ENCODE data around the gene LAMTOR4. TPM values are rescaled to one million over a fixed set of nuclear protein-coding genes. Genes with fewer than 3 reads are reported as not detected.
A peak's percentile ranks its signal among the peaks of the same experiment; 100 is the strongest.

LAMTOR4 gene
- total and polyA plus RNA-seq, 12 donors = 33.1 to 266 (median 159) TPM

- intact Hi-C loops (cut with DNase I) = no loop called here
- H3K9me3 ChIP-seq (replicated peaks in 1 of 3) = no peaks in the 10 kb centered on the region
- no peaks in the 10 kb centered on the region for H3K27me3 ChIP-seq
- DNase-seq = no peak
- H3K4me3 ChIP-seq = peak overlapping the region in 3 of 4 donors; percentile 57 to 89 (median 76)
- TF ChIP-seq CTCF (IDR thresholded peaks at IDR 0.05) (no peak), POLR2A (IDR thresholded peaks at IDR 0.05) (no peak)
- peaks cover 12 to 16% of the 10 kb centered on the region in 2 donors for H3K4me1 ChIP-seq (replicated peaks in 1 of 2)
- peak overlapping the region in 1 of 5 donors; percentile 85 for H3K27ac ChIP-seq
- H3K36me3 ChIP-seq (replicated peaks in 1 of 2) = peaks cover 0 to 5% of the 10 kb centered on the region in 2 donors
- 21 to 24% (median 22%) methylated on average over 14 to 18 of the region's 18 CpGs for WGBS, 4 donors
These were observed 30.2 kb upstream of the LAMTOR4 start for GRCh38 chr7:100118388-100119071.

GRCh38 chr7:100119072-100119969 is 29.4 kb upstream of the LAMTOR4 start, which contains the start of the genes CNPY4 and TAF6:
Gene CNPY4, plus strand, starts transcription at chr7:100119634. Its CDS starts 111 bp downstream, at chr7:100119745.
Gene TAF6, minus strand, starts transcription at chr7:100119358. Its CDS starts 5,149 bp downstream, at chr7:100114209.
- Histone ChIP-seq H3K36me3 (replicated peaks in 1 of 2) (no peaks in the 10 kb centered on the region), H3K9me3 (replicated peaks in 1 of 3) (no peaks in the 10 kb centered on the region), H3K27ac (peak within 1 kb of the TSS; percentile 60 to 94 (median 73)), H3K27me3 (no peaks in the 10 kb centered on the region), H3K4me1 (replicated peaks in 1 of 2) (peaks cover 12 to 16% of the 10 kb centered on the region in 2 donors), H3K4me3 (peak within 1 kb of the TSS; percentile 50 to 89 (median 66))
- DNase-seq = peak; percentile 95 to 98 (median 97)
- intact Hi-C loops (cut with DNase I) = no loop called here
- 0 to 1% (median 0%) methylated on average over 15 to 49 of the region's 49 CpGs for WGBS, 4 donors
- TF ChIP-seq CTCF (IDR thresholded peaks at IDR 0.05) (peak in 2 of 6 experiments; percentile 10 to 13), POLR2A (IDR thresholded peaks at IDR 0.05) (peak; percentile 52 to 77)

GRCh38 chr7:100119970-100120732 is 28.6 kb upstream of the LAMTOR4 start:
- intact Hi-C loops (cut with DNase I) = no loop called here
- peak; percentile 63 to 82 (median 72) for DNase-seq
- peak overlapping the region; percentile 16 to 76 (median 54) for H3K4me3 ChIP-seq
- H3K27me3 ChIP-seq = no peaks in the 10 kb centered on the region
- H3K4me1 ChIP-seq (replicated peaks in 1 of 2) = peaks cover 12 to 16% of the 10 kb centered on the region in 2 donors
- H3K27ac ChIP-seq = peak overlapping the region in 4 of 5 donors; percentile 60 to 94 (median 78)
- 20 to 43% (median 31%) methylated on average over 8 to 19 of the region's 19 CpGs for WGBS, 4 donors
- no peaks in the 10 kb centered on the region for H3K9me3 ChIP-seq (replicated peaks in 1 of 3)
- TF ChIP-seq POLR2A (IDR thresholded peaks at IDR 0.05) (no peak), CTCF (IDR thresholded peaks at IDR 0.05) (no peak)
- H3K36me3 ChIP-seq (replicated peaks in 1 of 2) = no peaks in the 10 kb centered on the region

Data from adrenal gland (tissue), 12 donors.